HG03342 (cell line): ENCODE measurements around the gene CDKN1B.

Experiments
- ATAC-seq: cut with Tn5 transposase; IDR thresholded peaks from one replicate; pipeline ENCODE4 v1.9.1; 2021; ENCODE audit warnings: mild to moderate bottlenecking, moderate library complexity; ENCODE audit not compliant: unreplicated experiment

Gene CDKN1B

DNA sequence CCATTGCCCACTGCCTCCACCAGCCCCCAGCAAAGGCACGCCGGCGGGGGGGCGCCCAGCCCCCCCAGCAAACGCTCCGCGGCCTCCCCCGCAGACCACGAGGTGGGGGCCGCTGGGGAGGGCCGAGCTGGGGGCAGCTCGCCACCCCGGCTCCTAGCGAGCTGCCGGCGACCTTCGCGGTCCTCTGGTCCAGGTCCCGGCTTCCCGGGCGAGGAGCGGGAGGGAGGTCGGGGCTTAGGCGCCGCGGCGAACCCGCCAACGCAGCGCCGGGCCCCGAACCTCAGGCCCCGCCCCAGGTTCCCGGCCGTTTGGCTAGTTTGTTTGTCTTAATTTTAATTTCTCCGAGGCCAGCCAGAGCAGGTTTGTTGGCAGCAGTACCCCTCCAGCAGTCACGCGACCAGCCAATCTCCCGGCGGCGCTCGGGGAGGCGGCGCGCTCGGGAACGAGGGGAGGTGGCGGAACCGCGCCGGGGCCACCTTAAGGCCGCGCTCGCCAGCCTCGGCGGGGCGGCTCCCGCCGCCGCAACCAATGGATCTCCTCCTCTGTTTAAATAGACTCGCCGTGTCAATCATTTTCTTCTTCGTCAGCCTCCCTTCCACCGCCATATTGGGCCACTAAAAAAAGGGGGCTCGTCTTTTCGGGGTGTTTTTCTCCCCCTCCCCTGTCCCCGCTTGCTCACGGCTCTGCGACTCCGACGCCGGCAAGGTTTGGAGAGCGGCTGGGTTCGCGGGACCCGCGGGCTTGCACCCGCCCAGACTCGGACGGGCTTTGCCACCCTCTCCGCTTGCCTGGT, at the start of gene CDKN1B:
Gene CDKN1B, plus strand, starts transcription at position 576 of the 793 bp plus-strand sequence. CDS start 472 bp downstream, outside the sequence.
- ATAC-seq, result peak; percentile 40

DNA sequence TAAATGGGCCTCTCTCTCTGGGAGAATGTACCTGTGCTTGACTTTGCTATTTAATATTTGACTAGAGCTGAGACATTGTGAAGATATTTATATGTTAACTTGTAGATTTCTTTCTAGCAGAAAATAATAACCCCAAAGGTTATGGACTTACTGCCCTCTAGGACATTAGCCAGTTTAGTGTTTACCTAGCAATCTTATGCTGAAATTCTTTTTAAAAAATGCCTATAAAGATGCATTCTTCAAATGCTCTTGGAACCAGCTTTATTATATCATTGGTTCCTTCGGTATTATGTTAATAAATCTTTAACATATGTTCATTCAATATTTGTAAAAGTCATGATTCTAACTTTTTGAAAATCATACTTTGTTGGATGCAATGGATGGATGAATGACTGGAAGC, 49.2 kb upstream of the CDKN1B start:
- ATAC-seq, result no peak

DNA sequence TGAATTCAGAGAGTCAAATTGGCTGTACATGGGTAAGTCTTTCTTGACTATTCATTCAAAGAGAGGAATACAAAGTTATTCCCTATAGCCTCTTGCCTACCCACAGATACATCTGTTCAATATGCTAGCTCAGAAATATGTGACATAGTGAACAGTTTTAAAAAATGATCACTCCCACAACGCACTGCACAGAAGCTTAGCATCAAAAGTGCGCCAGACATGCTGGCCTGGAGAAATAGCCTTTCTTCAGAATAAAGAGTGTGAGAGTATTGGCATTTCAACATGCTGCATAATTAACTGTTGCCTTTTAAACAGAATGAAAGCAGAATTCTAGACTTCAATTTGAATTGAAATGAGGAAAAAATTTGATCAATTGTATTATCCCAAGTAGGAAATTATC, 48.1 kb upstream of the CDKN1B start:
- no peak for ATAC-seq

DNA sequence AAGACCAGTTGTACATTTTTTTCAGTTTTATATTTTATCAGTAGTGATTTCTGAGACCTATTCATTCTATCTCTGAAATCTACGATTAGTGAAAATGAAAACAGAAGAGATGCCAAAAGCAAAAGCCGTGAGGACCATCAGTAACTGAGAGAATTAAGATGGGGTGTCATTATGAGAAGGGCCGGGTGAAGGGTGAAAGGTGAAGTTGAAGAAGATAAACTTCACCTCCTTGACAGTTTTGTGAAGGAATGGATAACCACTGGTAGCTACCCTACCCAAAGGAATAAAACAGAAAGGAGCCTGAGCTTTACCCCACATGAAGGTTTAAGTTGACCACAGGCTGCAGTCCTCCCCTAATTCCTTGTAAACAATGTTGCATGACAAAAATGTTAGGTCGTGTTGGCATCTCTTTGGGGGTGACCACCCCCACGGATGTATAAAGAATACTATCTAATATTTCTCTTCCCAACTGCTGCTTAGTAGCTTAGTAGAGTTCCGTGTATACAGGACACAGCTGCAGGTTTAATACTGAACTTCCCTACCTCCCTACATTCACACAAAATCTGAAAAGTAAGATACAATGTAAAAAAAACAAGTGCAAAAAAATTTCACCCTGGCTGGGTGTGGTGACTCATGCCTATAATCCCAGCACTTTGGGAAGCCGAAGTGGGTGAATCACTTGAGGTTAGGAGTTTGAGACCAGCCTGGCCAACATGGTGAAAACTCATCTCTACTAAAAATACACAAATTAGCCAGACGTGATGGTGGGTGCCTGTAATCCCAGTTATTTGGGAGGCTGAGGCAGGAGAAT, 45.1 kb upstream of the CDKN1B start:
- ATAC-seq, result no peak

DNA sequence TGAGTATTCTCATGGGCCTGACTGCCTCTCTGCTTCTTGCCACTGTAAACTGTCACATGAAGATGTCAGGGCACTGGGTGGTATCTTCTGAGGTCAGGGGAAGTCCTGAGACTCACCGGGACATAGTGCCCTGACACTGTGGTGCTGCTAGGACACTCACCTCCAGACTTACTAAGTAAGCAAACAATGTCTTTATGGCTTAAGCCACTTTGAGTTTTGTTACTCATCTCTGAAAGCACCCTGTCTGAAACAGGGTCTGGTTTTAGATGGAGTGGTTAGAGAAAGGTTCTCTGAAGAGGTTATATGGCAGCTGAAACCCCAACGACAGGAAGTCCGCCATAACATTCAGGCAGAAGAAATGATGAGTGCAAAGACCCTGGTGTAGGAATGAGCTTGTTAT, 43.9 kb upstream of the CDKN1B start:
- ATAC-seq, result no peak

DNA sequence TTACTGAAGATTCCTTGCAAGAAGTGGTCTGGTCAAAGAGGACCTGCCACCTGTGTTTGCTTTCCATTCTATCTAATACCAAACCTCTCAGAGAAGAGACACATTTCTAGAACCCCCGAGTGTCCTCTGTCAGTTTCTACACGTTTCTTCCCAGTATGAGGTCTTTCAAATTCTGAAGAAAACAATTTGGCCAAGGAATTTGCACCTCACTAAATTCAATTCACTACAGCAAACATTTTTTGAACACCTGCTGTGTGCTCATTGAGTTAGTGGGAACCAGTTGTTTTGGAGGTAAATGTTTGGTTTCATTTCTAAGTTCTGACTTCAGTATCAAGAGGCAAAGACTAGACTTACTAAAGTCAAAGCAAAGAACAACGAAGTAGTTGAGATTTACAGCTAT, 40.6 kb upstream of the CDKN1B start:
- no peak for ATAC-seq

DNA sequence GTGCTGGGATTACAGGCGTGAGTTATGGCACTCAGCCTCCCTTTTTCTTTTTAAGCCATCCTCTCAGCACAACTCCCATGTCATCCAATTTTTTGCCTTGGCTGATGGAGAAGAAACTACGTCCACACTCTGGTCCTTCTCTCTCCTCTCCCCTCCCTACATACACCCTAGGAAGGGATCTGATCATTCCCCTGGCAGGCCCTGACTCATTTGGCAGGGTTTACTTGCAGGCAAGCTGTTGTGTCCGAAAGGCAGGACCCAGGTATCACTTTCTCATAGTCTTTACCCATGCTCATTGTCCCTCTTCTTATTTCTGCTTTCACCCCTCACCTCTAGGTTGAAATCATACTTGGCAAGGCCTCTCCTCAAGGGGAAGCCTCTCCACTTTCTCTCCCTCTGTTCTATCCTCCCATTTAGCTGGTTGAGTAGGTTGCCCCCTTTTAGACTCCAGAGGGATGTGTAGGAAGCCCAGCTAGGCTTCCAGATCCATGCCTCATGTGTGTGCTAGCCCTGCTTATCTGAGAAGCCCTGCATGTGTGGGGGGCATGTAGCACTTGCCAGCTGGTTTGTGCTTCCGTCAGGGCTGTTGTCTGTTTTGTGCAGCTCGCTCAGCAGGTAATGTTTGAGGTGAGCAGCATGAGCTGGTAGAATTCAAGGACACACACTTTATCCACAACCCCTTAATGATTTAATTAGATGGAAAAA, 36.0 kb upstream of the CDKN1B start:
- ATAC-seq, result no peak

DNA sequence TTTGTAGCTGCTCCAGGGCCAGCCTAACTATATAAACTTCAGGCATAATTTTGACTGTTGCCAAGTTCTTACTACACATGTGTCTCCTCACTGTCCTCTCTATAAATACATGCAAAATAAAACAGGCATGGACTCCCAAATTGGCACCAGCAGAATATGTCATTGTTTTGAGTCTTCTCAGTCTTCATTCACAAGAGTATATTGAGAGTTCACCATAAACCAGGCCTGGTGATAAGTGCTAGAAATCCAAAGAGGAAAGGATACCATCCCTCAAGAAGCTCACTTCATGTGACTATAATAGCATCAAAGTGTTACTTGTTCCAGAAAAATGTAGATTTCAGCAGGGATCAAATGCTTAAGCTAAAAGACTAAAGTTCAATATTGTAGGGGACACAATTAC, 34.9 kb upstream of the CDKN1B start:
- no peak for ATAC-seq

DNA sequence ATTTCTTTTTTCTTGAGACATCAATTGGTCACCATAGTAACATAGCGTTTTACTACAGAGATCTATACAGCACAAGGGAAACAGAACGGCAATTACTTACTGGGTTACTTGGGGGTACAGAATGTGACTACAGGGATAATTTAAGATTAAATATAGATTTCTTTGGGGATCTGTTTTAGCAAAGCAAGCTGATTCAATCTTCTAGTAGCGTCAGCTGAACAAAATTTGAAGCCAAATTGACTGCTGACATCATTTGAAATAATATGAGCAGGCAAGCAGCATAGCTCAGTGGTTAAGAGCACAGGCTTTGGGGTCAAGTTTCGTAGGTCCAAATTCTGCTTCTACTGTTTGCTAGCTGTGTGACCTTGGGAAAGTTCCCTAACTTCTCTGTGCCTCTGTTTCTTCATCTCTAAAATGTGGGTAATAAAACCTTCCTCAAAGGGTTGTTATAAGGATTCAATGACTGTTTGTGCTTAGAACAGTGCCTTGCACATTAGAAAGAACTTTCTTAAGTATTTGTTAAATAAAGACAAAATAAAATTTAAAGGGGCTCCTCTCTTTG, 34.0 kb upstream of the CDKN1B start:
- no peak for ATAC-seq

DNA sequence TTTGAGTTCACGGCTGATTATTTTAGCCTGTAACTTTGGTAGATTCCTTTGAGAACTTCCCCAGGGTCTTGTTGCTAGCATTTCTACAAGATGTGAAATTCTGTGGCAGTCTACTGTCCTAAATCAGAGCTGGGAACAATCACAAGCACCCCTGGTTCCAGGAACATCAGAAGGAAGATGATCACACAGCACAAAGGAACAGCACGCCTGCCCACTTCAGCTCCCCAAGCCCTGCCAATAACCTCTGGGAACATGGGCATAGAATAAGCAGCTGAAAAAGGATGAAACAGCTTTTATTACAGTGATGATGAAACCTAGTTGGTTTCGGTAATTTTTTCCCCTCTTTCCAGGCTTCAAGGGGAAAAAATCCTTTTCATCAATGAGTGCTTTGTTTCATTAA, 33.4 kb upstream of the CDKN1B start:
- ATAC-seq, result no peak

DNA sequence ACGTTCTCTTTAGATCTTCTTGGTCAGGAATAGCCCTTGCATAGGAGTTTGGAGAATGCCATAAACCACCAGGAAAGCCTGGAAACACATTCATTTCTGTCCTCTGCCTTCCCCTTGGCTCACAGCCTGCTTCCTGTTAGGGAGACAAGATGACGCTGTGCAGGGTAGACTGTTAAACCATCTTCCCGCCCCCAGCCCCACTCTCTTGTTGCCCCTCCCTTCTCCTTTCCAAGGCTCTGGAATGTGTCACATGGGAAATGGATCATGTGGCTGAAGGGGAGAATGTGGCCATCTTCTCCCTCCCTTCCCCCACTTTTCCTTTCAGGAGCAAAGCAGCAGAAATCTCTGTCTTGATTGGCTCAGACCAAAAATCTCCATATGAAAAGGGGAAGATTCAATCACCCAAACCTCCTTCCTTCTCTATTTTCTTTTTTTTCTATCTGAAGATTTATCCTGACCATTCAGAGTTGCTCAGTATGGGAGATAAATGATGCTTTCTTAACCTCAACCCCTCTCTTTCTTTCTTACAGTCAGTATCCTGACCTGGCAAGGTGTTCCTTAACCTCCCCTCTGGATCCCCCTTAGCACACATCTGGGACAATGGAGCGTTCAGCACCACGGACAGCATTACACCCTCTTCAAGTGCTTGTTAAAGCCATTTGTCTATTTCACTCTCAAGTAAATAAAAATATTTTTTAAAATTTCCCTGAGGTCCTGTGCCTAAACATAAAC, 32.6 kb upstream of the CDKN1B start:
- no peak for ATAC-seq

DNA sequence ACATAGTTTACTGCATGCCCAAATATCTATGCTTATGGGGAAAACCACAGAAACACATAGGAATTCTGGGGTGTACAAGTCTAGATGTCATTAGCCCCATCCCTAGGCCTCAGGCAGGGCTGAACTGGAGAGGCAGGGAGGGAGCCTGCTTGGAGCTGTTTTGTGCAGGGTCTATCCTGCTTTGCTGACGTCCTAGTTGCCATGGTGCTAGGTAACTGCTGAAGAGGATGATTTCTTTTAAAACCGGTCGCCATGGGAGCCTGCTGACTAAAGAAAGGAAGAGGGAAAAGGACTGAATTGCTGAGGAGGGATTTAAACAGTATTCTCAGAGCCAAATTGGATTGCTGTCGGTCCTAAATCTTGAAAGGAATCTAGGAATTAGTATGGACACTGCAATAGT, 31.9 kb upstream of the CDKN1B start:
- ATAC-seq, result no peak

DNA sequence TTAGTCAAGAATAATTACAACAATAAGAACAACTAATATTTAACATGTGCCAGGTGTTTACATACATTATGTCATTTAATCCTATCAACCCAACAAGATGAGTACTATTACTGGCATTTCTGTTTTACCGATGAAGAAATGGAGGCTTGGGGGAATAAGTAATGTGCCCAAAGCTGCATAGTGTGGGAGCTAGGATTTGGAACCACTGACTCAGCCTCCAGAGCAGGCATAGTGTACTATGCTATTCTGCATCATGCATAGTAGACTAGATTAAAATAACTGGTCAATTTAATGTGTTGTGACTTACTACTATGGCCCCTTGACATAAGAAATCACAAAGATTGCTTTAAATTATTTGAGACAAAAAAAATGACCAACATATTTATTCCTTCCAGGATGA, 30.7 kb upstream of the CDKN1B start:
- ATAC-seq, result no peak

DNA sequence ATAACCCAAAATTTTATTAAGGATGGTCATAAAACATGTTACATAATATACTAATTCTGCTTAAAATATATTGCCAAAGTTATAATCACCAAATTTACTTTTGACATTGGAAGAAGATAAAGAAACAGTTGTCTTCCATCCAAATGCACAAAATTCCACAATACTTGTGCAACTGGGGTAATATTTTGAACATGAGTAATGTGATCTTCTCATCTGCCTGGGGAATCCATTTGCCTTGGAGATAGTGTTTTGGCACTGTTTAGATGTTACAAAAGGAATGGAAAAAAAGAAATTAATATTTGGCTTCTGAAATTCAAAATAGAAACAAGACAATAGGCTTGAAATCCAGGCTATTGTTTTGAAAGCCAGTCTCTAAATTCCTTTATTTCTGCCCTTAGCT, 30.2 kb upstream of the CDKN1B start:
- no peak for ATAC-seq

DNA sequence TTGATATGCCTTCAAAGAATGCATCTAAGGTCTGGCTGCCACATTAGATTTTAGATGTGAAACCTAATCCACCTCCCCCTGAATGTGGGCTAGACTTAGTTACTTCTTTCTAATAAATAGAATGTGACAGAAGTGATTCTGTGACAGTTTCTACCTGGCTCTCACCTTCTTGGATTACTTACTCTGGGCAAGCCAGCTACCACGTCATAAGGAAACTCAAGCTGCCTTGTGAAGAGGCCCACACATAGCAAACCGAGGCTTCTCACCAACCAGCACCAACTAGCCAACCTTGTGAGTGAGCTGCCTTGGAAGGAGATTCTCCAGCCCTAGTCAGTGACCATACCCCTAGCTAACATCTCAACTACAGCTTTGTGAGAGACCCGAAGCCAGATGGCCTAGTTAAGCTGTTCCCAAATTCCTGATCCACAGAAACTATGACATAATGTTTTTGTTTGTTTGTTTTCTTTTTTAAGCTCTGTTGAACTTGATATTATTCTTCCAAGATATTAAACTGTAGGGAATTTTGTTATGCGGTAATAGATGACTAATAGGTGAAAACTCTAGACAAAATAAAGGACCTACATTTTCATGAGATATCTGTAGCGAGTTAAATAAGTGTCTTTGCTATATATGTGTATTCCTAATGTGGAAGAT, 27.4 kb upstream of the CDKN1B start:
- no peak for ATAC-seq

DNA sequence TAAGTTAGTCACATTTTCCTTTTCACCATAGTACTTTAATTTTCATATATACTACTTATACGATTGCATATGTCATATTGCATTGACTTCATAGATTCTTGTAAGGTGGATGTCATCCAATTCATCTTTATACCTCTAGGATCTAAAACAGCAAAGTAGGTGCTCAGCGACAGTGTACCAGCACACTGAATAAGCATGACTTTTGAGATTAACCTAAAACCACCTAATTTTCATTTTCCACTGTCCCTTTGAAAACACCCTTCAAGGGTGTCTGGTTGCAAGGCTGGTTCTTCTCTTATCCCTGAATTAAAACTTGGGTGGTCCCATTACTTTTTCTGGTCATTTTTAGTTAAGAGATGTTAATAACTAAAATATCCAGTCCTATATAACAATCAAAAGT, 25.6 kb upstream of the CDKN1B start:
- ATAC-seq, result no peak

DNA sequence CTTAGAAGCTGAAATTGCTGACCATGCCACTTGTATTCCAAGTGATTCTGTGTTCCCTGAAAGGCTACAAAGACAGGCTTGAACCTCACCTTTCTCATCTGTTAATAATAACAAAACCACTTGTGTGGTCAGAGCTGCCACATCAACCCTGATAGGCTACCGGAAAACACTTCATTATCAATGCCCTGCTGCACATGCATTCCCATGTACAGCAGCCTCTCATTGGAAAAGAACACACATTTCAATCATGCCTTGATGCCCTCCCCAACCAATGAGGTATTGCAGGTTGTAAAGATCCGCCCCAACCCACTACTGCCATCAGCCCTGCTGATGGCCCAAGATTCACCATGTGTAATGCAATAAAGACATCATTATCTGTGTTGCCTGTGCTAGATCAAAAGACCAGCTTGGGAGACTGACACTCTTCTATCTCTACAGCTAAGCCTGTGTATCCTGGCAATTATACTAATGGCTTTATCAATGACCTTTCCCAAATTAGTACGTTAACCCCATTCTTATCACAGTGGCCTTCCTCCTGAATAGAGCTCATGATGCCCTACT, 24.0 kb upstream of the CDKN1B start:
- ATAC-seq, result no peak

DNA sequence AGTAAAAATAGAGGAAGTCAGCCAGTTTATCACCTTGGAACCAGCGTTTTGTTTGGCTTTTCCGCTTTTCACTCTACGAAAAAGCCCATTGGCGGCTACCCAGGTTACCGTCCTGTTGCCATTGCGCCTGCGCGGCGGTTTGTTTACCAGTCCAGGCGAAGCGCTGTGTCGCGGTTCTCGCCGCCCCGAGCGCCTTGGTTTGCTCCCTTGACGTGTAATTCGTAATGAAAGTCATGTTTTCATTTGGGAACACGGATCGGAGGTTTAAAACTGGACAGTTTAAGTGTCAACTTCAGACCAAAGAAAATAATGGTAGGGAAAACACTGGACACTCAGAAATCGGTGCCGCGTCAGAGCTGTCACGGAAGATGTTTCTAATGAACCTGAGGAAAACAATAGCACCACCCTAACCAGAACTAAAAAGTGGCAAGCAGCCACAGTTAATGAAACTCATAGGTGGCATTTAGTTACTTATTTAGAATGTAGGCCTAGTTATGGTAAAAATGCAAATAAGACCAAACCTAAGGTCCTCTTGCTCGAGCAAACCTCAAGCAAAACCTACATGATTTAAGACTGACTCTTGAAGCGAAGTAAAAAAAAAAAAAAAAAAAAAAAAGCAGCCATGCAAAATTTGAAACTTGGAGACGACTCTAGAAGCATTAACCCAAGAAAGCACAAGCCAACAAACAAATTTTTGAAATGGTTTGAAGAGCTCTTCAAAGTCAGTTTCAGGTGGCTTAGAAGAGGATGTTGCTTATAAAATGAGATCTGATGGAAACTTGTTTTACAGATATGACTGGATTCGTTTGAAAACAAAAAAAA, 20.4 kb upstream of the CDKN1B start:
- ATAC-seq, result peak; percentile 56

DNA sequence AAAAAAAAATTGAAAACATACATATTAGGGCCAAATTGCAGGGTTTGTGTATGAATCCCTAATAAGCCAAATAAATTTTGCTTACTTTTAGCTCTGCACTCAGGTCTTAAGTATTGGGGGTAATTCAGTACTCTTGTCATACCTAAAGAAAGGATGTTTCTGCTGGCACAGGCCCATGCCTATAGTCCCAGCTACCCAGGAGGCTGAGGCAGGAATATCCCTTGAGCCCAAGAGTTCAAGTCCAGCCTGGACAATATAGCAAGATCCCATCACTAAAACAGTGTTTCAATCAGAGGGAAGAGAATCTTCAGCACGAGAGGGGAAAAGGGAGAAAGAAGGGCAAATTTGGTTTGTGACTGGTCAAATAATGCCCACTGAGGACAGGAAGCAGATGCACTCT, 17.8 kb upstream of the CDKN1B start:
- no peak for ATAC-seq
